Measurements from ENCODE around the gene SGMS1.

GRCh38 chr10:50289196-50289595 lies 334.6 kb downstream of the SGMS1 start:
- TF ChIP-seq CTCF (IDR thresholded peaks at IDR 0.05) (no peak), EP300 (IDR thresholded peaks at IDR 0.05) (no peak)
